ENCODE results near the gene IL19.

DNA sequence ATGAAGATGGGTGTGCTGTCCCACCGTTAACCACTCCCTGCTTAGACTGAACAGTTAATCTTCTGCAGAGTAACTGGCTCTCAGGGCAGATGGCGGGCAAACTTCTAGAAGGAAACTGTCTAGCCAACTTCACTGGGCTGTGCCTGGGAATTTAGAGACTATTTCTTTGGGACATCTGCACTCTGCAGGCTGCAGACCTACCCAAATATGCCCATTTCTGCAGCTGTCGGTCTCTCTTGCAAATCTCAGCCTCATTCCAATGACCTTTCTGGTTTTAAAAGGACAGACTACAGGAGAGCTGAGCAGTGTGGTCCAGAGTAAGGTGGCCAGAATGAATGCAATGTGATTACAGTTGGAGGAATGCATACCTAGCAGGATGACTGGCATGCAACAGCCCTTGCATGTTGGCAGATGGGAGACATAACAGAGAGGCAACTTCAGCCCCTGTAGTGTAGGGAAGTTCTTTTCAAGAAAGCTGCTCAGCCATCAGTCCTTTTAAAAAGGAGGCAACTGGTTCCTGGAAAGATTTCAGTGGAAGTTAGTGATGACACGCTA is 68.5 kb downstream of the IL19 start:
- TF ChIP-seq, protein P1, sequence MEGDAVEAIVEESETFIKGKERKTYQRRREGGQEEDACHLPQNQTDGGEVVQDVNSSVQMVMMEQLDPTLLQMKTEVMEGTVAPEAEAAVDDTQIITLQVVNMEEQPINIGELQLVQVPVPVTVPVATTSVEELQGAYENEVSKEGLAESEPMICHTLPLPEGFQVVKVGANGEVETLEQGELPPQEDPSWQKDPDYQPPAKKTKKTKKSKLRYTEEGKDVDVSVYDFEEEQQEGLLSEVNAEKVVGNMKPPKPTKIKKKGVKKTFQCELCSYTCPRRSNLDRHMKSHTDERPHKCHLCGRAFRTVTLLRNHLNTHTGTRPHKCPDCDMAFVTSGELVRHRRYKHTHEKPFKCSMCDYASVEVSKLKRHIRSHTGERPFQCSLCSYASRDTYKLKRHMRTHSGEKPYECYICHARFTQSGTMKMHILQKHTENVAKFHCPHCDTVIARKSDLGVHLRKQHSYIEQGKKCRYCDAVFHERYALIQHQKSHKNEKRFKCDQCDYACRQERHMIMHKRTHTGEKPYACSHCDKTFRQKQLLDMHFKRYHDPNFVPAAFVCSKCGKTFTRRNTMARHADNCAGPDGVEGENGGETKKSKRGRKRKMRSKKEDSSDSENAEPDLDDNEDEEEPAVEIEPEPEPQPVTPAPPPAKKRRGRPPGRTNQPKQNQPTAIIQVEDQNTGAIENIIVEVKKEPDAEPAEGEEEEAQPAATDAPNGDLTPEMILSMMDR (IDR thresholded peaks at IDR 0.05; ENCODE audit: low read depth, low read length): no peak
- TF ChIP-seq EZH2phosphoT487 (IDR thresholded peaks at IDR 0.05; ENCODE audit: low read depth): no peak
